ENCODE data around the gene EID3.

The EID3 gene

DNA sequence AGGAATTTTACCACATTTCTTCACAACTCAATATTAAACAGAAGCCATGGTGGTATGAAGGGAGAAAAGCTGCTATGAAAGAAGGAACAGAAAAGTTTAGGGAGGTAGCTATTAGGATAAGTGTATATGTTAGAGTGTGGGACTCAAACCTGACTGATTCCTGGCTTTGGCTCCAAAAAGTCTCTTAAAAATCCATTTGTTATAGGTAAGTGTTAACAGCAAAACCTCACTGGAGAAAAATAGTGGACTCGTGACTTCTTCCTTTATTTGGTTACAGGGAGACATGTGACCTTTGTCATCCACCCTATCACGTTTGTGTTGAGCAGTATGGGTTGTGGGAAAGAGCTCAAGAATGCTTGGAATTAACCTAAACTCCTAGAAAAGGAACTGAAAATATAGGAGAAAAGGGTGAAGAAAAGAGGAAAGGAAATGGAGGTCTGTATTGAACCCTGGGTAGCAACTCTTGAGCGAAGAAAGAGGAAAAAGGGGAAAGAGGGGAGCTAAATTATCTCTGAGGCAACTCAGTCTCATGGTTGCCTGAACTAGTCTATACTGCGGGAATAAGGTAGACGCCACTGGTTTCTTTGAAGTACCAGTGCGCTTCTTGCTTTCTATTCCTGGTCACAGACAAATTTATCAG lies 3.6 kb upstream of the EID3 start:
- Histone ChIP-seq H3K9me3 (ENCODE audit: control insufficient read depth in 2 of 2, low read length in 2 of 2) (no peaks in the 10 kb centered on the region), H3K27ac (ENCODE audit: low read depth in 2 of 2, low read length in 2 of 2) (no peak overlapping the region), H3K36me3 (ENCODE audit: control insufficient read depth in 2 of 2, insufficient read depth in 2 of 2, low read length in 2 of 2) (peaks cover 6 to 10% of the 10 kb centered on the region in 2 donors), H3K9ac (ENCODE audit: low read depth in 1 of 2, low read length in 2 of 2) (no peak overlapping the region), H3K27me3 (ENCODE audit: control insufficient read depth in 2 of 2, insufficient read depth in 2 of 2, low read length in 2 of 2) (no peaks in the 10 kb centered on the region), H3K4me3 (ENCODE audit: low read length in 2 of 2) (no peak overlapping the region), H3K4me1 (ENCODE audit: control insufficient read depth in 2 of 2, insufficient read depth in 2 of 2, low read length in 2 of 2) (peaks cover 6 to 21% of the 10 kb centered on the region in 2 donors)

DNA sequence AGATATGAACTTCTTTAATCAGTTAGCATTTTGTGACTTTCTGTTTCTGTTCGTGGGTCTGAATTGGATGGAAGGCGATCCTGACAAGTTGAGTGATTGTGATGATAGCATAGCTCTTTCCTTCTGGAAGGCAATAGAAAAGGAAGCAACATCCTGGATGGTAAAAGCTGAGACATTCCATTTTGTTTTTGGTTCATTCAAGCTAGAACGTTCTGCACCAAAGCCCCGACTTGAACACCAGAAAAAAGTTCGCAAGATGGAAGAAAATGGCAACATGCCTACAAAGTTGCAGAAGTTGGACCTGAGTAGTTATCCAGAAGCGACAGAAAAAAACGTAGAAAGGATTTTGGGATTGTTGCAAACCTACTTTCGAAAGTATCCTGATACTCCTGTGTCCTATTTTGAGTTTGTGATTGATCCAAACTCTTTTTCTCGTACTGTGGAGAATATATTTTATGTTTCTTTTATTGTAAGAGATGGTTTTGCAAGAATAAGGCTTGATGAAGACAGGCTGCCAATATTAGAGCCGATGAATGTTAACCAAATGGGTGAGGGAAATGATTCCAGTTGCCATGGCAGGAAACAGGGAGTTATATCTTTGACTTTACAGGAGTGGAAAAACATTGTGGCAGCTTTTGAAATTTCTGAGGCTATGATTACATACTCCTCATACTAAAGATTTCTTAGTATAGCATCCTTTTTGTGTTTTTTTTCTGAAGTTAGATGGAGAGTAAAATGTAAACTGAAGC lies 896 bp downstream of the EID3 start:
- no peaks in the 10 kb centered on the region for H3K27me3 ChIP-seq (ENCODE audit: control insufficient read depth in 2 of 2, insufficient read depth in 2 of 2, low read length in 2 of 2)
- peak overlapping the region; percentile 67 to 73 for H3K4me3 ChIP-seq (ENCODE audit: low read length in 2 of 2)
- H3K9me3 ChIP-seq (ENCODE audit: control insufficient read depth in 2 of 2, low read length in 2 of 2), result no peaks in the 10 kb centered on the region
- H3K9ac ChIP-seq (ENCODE audit: low read depth in 1 of 2, low read length in 2 of 2), result no peak overlapping the region
- peaks cover 0 to 4% of the 10 kb centered on the region in 2 donors for H3K36me3 ChIP-seq (ENCODE audit: control insufficient read depth in 2 of 2, insufficient read depth in 2 of 2, low read length in 2 of 2)
- peaks cover 6 to 11% of the 10 kb centered on the region in 2 donors for H3K4me1 ChIP-seq (ENCODE audit: control insufficient read depth in 2 of 2, insufficient read depth in 2 of 2, low read length in 2 of 2)
- peak overlapping the region; percentile 52 to 57 for H3K27ac ChIP-seq (ENCODE audit: low read depth in 2 of 2, low read length in 2 of 2)

- Histone ChIP-seq H3K4me3 (ENCODE audit: low read length in 2 of 2) (no peak overlapping the region), H3K9me3 (ENCODE audit: control insufficient read depth in 2 of 2, low read length in 2 of 2) (no peaks in the 10 kb centered on the region), H3K27ac (ENCODE audit: low read depth in 2 of 2, low read length in 2 of 2) (no peak overlapping the region), H3K4me1 (ENCODE audit: control insufficient read depth in 2 of 2, insufficient read depth in 2 of 2, low read length in 2 of 2) (peaks cover 6 to 8% of the 10 kb centered on the region in 2 donors), H3K9ac (ENCODE audit: low read depth in 1 of 2, low read length in 2 of 2) (no peak overlapping the region), H3K36me3 (ENCODE audit: control insufficient read depth in 2 of 2, insufficient read depth in 2 of 2, low read length in 2 of 2) (peaks cover 0 to 4% of the 10 kb centered on the region in 2 donors), H3K27me3 (ENCODE audit: control insufficient read depth in 2 of 2, insufficient read depth in 2 of 2, low read length in 2 of 2) (no peaks in the 10 kb centered on the region)
Measured at GRCh38 chr12:104305349-104305748, 1.8 kb downstream of the EID3 start.

DNA sequence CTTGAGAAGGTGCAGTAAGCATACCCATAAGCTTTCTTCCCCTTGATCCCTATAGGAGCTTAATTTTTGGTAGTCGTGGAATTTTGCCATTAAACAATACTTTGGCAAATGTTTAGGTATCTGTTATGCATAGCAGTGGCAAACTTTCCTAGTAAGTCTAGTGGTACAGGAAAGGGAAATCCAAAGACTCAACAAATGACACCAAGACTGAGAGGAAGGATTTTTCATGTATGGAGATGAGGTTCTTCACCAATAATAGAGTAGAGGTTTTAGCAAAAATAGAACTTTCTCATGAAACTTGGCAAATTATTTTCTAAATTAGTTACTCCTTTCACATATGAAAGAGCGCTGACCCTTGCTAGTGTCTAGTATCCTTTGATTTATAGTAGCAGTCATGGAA lies 2.8 kb downstream of the EID3 start:
- Histone ChIP-seq H3K27me3 (ENCODE audit: control insufficient read depth in 2 of 2, insufficient read depth in 2 of 2, low read length in 2 of 2) (no peaks in the 10 kb centered on the region), H3K36me3 (ENCODE audit: control insufficient read depth in 2 of 2, insufficient read depth in 2 of 2, low read length in 2 of 2) (peaks cover 3 to 7% of the 10 kb centered on the region in 2 donors), H3K4me1 (ENCODE audit: control insufficient read depth in 2 of 2, insufficient read depth in 2 of 2, low read length in 2 of 2) (peaks cover 6 to 8% of the 10 kb centered on the region in 2 donors), H3K9ac (ENCODE audit: low read depth in 1 of 2, low read length in 2 of 2) (no peak overlapping the region), H3K4me3 (ENCODE audit: low read length in 2 of 2) (no peak overlapping the region), H3K27ac (ENCODE audit: low read depth in 2 of 2, low read length in 2 of 2) (no peak overlapping the region), H3K9me3 (ENCODE audit: control insufficient read depth in 2 of 2, low read length in 2 of 2) (no peaks in the 10 kb centered on the region)

DNA sequence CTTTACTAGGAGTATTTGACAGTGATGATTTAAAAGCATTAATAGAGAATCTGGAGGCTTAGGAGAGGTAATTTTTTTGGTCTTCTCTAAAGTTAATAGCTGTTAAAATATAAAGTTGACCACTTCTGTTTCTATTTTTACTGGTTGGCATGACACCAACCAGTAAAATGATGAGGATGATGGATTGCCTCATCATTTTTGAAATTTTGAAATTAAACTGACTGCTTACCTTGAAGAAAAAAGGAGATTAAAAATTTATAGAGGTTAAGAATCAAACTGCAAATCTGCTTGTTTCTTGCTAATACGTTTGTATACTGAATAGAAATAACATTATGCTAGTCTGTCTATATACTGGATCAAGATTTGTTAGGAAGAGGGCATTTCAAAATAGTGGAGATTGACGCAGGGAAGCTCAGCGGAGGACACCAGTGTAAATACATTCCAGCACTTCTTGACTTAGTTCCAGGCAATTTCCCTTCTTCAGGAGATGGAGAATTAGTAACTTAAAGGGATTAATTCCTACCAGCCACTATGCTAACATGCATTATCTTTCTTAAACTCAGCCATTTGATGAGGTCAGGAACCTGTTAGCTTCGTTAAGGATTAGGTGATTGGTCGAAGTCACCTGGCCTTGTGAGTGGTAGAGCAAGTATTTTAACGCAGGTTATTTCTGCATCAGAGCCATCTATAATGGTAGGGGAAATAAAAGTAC lies 3.6 kb downstream of the EID3 start:
- Histone ChIP-seq H3K36me3 (ENCODE audit: control insufficient read depth in 2 of 2, insufficient read depth in 2 of 2, low read length in 2 of 2) (peaks cover 4 to 9% of the 10 kb centered on the region in 2 donors), H3K27me3 (ENCODE audit: control insufficient read depth in 2 of 2, insufficient read depth in 2 of 2, low read length in 2 of 2) (no peaks in the 10 kb centered on the region), H3K4me3 (ENCODE audit: low read length in 2 of 2) (no peak overlapping the region), H3K27ac (ENCODE audit: low read depth in 2 of 2, low read length in 2 of 2) (no peak overlapping the region), H3K4me1 (ENCODE audit: control insufficient read depth in 2 of 2, insufficient read depth in 2 of 2, low read length in 2 of 2) (peaks cover 6 to 8% of the 10 kb centered on the region in 2 donors), H3K9ac (ENCODE audit: low read depth in 1 of 2, low read length in 2 of 2) (no peak overlapping the region), H3K9me3 (ENCODE audit: control insufficient read depth in 2 of 2, low read length in 2 of 2) (no peaks in the 10 kb centered on the region)

DNA sequence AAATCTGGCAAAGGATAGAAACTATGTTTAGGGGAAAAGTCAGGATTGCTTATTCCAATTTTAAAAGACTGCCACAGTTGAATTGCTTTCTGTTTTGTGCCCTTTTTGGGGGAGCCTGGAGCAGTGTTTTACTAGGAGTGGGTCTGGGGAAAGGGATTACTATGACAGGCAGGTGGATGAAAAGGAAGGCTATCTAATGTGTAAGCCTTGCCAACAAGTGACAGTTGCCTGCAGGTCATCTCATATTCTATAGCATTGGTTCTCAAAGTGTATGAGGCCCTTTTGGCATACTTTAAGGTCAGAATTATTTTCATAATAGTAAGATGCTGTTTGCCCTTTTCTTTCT lies 4.1 kb downstream of the EID3 start:
- Histone ChIP-seq H3K9ac (ENCODE audit: low read depth in 1 of 2, low read length in 2 of 2) (no peak overlapping the region), H3K9me3 (ENCODE audit: control insufficient read depth in 2 of 2, low read length in 2 of 2) (no peaks in the 10 kb centered on the region), H3K4me3 (ENCODE audit: low read length in 2 of 2) (no peak overlapping the region), H3K36me3 (ENCODE audit: control insufficient read depth in 2 of 2, insufficient read depth in 2 of 2, low read length in 2 of 2) (peaks cover 9 to 11% of the 10 kb centered on the region in 2 donors), H3K27ac (ENCODE audit: low read depth in 2 of 2, low read length in 2 of 2) (no peak overlapping the region), H3K27me3 (ENCODE audit: control insufficient read depth in 2 of 2, insufficient read depth in 2 of 2, low read length in 2 of 2) (no peaks in the 10 kb centered on the region), H3K4me1 (ENCODE audit: control insufficient read depth in 2 of 2, insufficient read depth in 2 of 2, low read length in 2 of 2) (peaks cover 6 to 8% of the 10 kb centered on the region in 2 donors)

DNA sequence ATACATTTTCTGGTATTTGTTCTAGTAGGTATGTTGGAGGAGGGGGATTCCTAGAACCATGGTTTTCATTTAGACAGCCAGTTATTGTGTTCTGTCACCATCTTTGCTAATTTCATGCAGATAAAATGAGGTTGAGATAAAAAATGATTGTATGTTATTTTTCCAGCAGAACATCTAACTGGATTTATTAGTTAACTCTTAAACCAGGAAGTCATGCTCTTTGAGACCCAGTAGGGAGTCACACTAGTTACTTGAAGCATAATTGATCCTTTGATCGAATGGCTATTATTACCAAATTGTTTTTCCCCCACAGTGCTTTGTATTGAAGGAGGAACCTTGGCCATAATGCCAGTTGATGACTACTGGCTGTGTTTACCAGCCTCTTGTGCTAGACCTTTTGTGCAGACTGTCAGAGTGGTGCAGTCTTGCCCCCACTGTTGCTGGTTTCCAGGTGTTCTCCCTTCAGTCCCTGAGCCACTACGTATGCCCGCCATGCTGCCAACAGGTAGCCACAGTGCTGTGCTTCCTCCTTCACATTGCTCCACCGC lies 6.0 kb downstream of the EID3 start:
- no peak overlapping the region for H3K27ac ChIP-seq (ENCODE audit: low read depth in 2 of 2, low read length in 2 of 2)
- peaks cover 21 to 26% of the 10 kb centered on the region in 2 donors for H3K36me3 ChIP-seq (ENCODE audit: control insufficient read depth in 2 of 2, insufficient read depth in 2 of 2, low read length in 2 of 2)
- H3K27me3 ChIP-seq (ENCODE audit: control insufficient read depth in 2 of 2, insufficient read depth in 2 of 2, low read length in 2 of 2), result no peaks in the 10 kb centered on the region
- no peak overlapping the region for H3K4me3 ChIP-seq (ENCODE audit: low read length in 2 of 2)
- H3K9me3 ChIP-seq (ENCODE audit: control insufficient read depth in 2 of 2, low read length in 2 of 2), result no peaks in the 10 kb centered on the region
- no peaks in the 10 kb centered on the region for H3K4me1 ChIP-seq (ENCODE audit: control insufficient read depth in 2 of 2, insufficient read depth in 2 of 2, low read length in 2 of 2)
- no peak overlapping the region for H3K9ac ChIP-seq (ENCODE audit: low read depth in 1 of 2, low read length in 2 of 2)

DNA sequence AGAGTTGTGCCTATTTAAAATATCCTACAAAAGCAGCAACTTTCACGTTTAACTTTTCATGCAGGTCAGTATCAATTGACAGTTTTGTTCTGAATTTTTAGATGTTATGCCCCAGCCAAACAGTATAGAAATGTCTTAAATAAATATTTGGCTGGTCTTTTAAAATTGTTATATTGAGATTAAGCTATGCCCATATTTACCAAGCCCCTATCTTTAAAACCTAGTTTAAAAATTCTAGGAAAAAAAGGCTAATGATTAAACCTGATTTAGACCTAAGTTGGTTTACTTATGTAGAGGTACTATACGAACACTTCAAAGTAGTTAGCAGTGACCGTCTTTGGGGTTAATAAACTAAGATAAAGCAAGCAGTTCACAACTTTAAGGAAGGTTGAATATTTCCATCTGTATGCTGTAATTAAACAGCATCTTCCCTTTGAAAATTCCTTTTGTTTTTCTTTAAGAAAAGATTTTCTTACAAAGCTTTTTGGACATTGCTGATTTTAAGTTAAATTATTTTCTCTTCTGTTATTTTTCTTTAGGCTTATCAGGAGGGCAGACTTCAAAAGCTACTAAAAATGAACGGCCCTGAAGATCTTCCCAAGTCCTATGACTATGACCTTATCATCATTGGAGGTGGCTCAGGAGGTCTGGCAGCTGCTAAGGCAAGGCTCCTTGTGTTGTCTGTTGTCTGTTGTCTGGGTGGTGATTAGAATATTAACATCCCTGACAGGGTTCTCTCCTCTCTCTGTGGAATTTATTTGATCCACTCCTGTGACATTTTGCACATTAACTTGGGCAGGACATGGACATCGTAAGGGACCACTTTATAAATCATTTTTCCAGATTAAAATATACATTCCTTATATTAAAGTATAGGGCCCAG lies 7.5 kb downstream of the EID3 start:
- no peak overlapping the region for H3K4me3 ChIP-seq (ENCODE audit: low read length in 2 of 2)
- H3K36me3 ChIP-seq (ENCODE audit: control insufficient read depth in 2 of 2, insufficient read depth in 2 of 2, low read length in 2 of 2), result peaks cover 28 to 36% of the 10 kb centered on the region in 2 donors
- no peak overlapping the region for H3K27ac ChIP-seq (ENCODE audit: low read depth in 2 of 2, low read length in 2 of 2)
- no peaks in the 10 kb centered on the region for H3K27me3 ChIP-seq (ENCODE audit: control insufficient read depth in 2 of 2, insufficient read depth in 2 of 2, low read length in 2 of 2)
- no peaks in the 10 kb centered on the region for H3K9me3 ChIP-seq (ENCODE audit: control insufficient read depth in 2 of 2, low read length in 2 of 2)
- no peak overlapping the region for H3K9ac ChIP-seq (ENCODE audit: low read depth in 1 of 2, low read length in 2 of 2)
- no peaks in the 10 kb centered on the region for H3K4me1 ChIP-seq (ENCODE audit: control insufficient read depth in 2 of 2, insufficient read depth in 2 of 2, low read length in 2 of 2)

DNA sequence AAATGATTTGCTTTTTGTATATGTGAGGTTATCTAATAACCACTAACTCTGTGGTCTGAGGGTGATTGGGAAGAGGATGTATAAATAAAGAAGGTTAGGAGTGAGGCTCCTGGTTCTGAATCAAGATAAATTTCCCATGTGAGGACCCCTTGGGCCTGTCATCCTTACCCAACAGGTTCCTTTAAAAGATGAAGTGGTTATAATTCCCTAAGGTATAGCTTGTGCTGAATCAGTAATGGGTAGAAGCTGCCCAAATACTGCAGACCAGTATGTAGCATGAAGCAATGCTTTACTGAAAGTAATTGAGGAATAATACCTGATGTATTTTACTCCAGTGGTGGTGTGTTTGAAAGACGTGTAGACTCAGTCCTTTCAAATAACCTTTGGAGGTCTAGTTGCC lies 8.7 kb downstream of the EID3 start:
- Histone ChIP-seq H3K9me3 (ENCODE audit: control insufficient read depth in 2 of 2, low read length in 2 of 2) (no peaks in the 10 kb centered on the region), H3K4me3 (ENCODE audit: low read length in 2 of 2) (no peak overlapping the region), H3K36me3 (ENCODE audit: control insufficient read depth in 2 of 2, insufficient read depth in 2 of 2, low read length in 2 of 2) (peaks cover 31 to 36% of the 10 kb centered on the region in 2 donors), H3K27me3 (ENCODE audit: control insufficient read depth in 2 of 2, insufficient read depth in 2 of 2, low read length in 2 of 2) (no peaks in the 10 kb centered on the region), H3K4me1 (ENCODE audit: control insufficient read depth in 2 of 2, insufficient read depth in 2 of 2, low read length in 2 of 2) (no peaks in the 10 kb centered on the region), H3K9ac (ENCODE audit: low read depth in 1 of 2, low read length in 2 of 2) (no peak overlapping the region), H3K27ac (ENCODE audit: low read depth in 2 of 2, low read length in 2 of 2) (no peak overlapping the region)
